ENCODE results near the gene CHRNA1. TPM values are rescaled to one million over a fixed set of nuclear protein-coding genes. Genes with fewer than 3 reads are reported as not detected.

Gene CHRNA1
- total RNA-seq, 1 experiment from 2014 or later: not detected

DNA sequence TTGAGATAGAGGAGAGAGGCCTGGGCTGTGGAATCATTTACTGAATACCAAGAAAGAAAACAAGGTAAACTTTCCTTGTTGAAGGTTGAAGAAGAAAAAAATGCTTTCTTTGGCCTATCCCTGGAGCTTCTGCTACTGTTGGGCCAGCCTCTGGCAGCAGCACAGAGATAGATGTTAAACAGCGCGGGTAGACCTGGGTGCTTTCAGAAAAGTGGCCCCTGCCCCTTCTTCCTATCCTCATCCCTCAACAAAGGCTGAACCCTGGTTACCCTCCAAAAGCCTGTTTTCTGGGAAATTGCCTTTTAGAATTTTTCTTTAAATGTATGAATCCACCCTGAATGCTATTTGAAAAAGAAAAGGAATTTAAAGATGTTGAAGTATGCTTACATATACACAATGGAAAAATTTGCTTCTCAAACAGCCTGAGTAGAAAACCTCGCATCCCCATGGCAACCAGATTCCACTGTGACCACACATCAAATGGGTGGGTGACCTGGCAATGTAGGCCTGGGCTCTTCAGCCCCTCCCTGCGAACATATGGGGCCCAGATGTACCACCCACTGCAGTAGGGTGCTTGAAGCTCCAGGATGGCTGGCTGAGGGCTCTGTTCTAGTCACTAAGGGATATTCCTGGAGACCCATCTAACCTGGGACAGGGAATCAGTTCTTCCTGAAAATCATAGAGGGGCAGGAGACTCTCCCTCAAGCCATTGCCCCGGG is 23.4 kb upstream of the CHRNA1 start:
- peak overlapping the region; percentile 18; the same call in 1 of the 2 replicates for H3K14ac ChIP-seq (ENCODE audit: insufficient read depth, low read length)
- H4K5ac ChIP-seq (ENCODE audit: insufficient read length, low read depth, low read length): no peak overlapping the region
- H2BK12ac ChIP-seq (ENCODE audit: insufficient read length, low read depth, low read length): no peak overlapping the region
- peaks cover 18% of the 10 kb centered on the region; the same call in 1 of the 2 replicates for H3K4me1 ChIP-seq (ENCODE audit: insufficient read depth, low read length)
- no peak overlapping the region for H3K23ac ChIP-seq (ENCODE audit: insufficient read length, low read depth, low read length)
- H3K56ac ChIP-seq (ENCODE audit: insufficient read length, low read depth, low read length): no peak overlapping the region
- no CpG with 5 or more reads among the region's 5 CpGs for WGBS (ENCODE audit: extremely low coverage, insufficient read length, low lambda C conversion rate)
- H4K20me1 ChIP-seq (ENCODE audit: control insufficient read depth, insufficient read depth, insufficient read length): no peaks in the 10 kb centered on the region
- H3K23me2 ChIP-seq (ENCODE audit: insufficient read length, low read depth, low read length, poor library complexity, severe bottlenecking): no peaks in the 10 kb centered on the region
- no peak overlapping the region for H2BK5ac ChIP-seq (ENCODE audit: insufficient read length, low read length)
- no peaks in the 10 kb centered on the region for H3K79me2 ChIP-seq (ENCODE audit: insufficient read depth, low read length)
- H3K4me1 Mint-ChIP-seq: peaks cover 62 to 64% of the 10 kb centered on the region in 2 experiments
- H3T11ph ChIP-seq (ENCODE audit: low read length): no peak overlapping the region
- peak overlapping the region in 1 of 2 experiments; percentile 22; a peak in 1 of 5 replicates for H3K4me3 Mint-ChIP-seq
- no peak overlapping the region for H3K9ac ChIP-seq (ENCODE audit: extremely low read depth, insufficient read length, low read length)
- H2AFZ ChIP-seq (ENCODE audit: low read length): no peak overlapping the region
- H4K8ac ChIP-seq (replicated peaks; ENCODE audit: insufficient read length, low read depth, low read length): no peak overlapping the region
- peak overlapping the region; percentile 88 to 96 (median 93) for H3K27ac Mint-ChIP-seq
- peaks cover 0 to 5% (median 0%) of the 10 kb centered on the region in 3 experiments; a peak in 4 of 7 replicates for H3K36me3 Mint-ChIP-seq (ENCODE audit: insufficient read depth in 1 of 3, low read depth in 3 of 3)
- H3K4ac ChIP-seq (ENCODE audit: low read depth, low read length): no peak overlapping the region; the same call in 1 of the 2 replicates
- H2BK15ac ChIP-seq (ENCODE audit: low read depth, low read length): no peak overlapping the region
- H2AK5ac ChIP-seq (ENCODE audit: insufficient read length, low read length): no peak overlapping the region
- peak overlapping the region; percentile 64 for H3K18ac ChIP-seq (ENCODE audit: insufficient read length, low read depth, low read length)
- no peaks in the 10 kb centered on the region for H3K9me3 ChIP-seq (ENCODE audit: control insufficient read depth, low read depth, low read length)
- TF ChIP-seq, protein P1, sequence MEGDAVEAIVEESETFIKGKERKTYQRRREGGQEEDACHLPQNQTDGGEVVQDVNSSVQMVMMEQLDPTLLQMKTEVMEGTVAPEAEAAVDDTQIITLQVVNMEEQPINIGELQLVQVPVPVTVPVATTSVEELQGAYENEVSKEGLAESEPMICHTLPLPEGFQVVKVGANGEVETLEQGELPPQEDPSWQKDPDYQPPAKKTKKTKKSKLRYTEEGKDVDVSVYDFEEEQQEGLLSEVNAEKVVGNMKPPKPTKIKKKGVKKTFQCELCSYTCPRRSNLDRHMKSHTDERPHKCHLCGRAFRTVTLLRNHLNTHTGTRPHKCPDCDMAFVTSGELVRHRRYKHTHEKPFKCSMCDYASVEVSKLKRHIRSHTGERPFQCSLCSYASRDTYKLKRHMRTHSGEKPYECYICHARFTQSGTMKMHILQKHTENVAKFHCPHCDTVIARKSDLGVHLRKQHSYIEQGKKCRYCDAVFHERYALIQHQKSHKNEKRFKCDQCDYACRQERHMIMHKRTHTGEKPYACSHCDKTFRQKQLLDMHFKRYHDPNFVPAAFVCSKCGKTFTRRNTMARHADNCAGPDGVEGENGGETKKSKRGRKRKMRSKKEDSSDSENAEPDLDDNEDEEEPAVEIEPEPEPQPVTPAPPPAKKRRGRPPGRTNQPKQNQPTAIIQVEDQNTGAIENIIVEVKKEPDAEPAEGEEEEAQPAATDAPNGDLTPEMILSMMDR (conservative IDR thresholded peaks at IDR 0.05): no peak
- peak overlapping the region; percentile 69 for H3K27ac ChIP-seq (ENCODE audit: insufficient read length, low read depth, low read length)
- H3K79me1 ChIP-seq (ENCODE audit: insufficient read depth, low read depth, low read length, poor library complexity, severe bottlenecking): no peaks in the 10 kb centered on the region
- H2BK20ac ChIP-seq (ENCODE audit: low read depth, low read length, poor library complexity, severe bottlenecking): no peak overlapping the region
- no peak overlapping the region for H2BK120ac ChIP-seq (ENCODE audit: low read depth, low read length, poor library complexity, severe bottlenecking)
- H3K4me2 ChIP-seq (ENCODE audit: insufficient read depth, insufficient read length, low read length): no peak overlapping the region
- peaks cover 0 to 3% of the 10 kb centered on the region in 2 experiments; a peak in 1 of 5 replicates for H3K9me3 Mint-ChIP-seq
- H3K27me3 Mint-ChIP-seq (ENCODE audit: low read depth): no peaks in the 10 kb centered on the region
- H3K27me3 ChIP-seq (ENCODE audit: insufficient read depth, low read length): no peaks in the 10 kb centered on the region
- peak; percentile 93 for DNase-seq
- no peak overlapping the region for H4K91ac ChIP-seq (ENCODE audit: insufficient read length, low read depth, low read length)

Data from H9 (cell line).